SK-N-SH treated with all-trans-retinoic acid at 6 μM for 48 hours (cell line): Measurements from ENCODE around the gene KRTAP2-4.

ENCODE experiments used
- ATAC-seq: fragments of 200-7000 bp; cut with Tn5 transposase; 3 replicates; pipeline ENCODE4 v1.9.1; 2020; ENCODE audit warnings: mild to moderate bottlenecking, moderate library complexity
- ARNTL ChIP-seq: fragments of 450-650 bp; formaldehyde crosslinking; IDR thresholded peaks from 2 replicates; pipeline ENCODE4 v1.5.0; 2020; ENCODE audit warnings: low read depth, mild to moderate bottlenecking, moderate library complexity, borderline replicate concordance
- BACH2 ChIP-seq: fragments of 250-450 bp; sonication (Bioruptor Pico); IDR thresholded peaks from 2 replicates; pipeline ENCODE4 v1.9.0; 2021; ENCODE audit warnings: mild to moderate bottlenecking, borderline replicate concordance
- CREB5 ChIP-seq: fragments of 250-450 bp; sonication (Bioruptor Pico); IDR thresholded peaks from 2 replicates; pipeline ENCODE4 v1.5.1; 2020; ENCODE audit warnings: low read depth, mild to moderate bottlenecking, moderate library complexity
- CSDC2 ChIP-seq: fragments of 250-450 bp; sonication (Bioruptor Pico); IDR thresholded peaks from 2 replicates; pipeline ENCODE4 v1.5.0; 2020; ENCODE audit warnings: mild to moderate bottlenecking, moderate library complexity
- ESRRG ChIP-seq: fragments of 250-450 bp; sonication (Bioruptor Pico); IDR thresholded peaks from 2 replicates; pipeline ENCODE4 v1.6.1; 2021; ENCODE audit warnings: mild to moderate bottlenecking
- GLIS3 ChIP-seq: fragments of 250-450 bp; sonication (Bioruptor Pico); IDR thresholded peaks from 2 replicates; pipeline ENCODE4 v1.5.0; 2020; ENCODE audit warnings: mild to moderate bottlenecking, moderate library complexity
- ISL1 ChIP-seq: fragments of 250-450 bp; sonication (Bioruptor Pico); IDR thresholded peaks from 2 replicates; pipeline ENCODE4 v2.1.2; 2022; ENCODE audit warnings: mild to moderate bottlenecking, moderate library complexity
- PATZ1 ChIP-seq: fragments of 250-450 bp; sonication (Bioruptor Pico); IDR thresholded peaks from 2 replicates; pipeline ENCODE4 v1.8.0; 2020; ENCODE audit warnings: mild to moderate bottlenecking, moderate library complexity, borderline replicate concordance
- POU6F1 ChIP-seq: fragments of 250-450 bp; sonication (Bioruptor Pico); IDR thresholded peaks from 2 replicates; pipeline ENCODE4 v1.8.0; 2021; ENCODE audit warnings: low read depth, mild to moderate bottlenecking, moderate library complexity, borderline replicate concordance
- PPARA ChIP-seq: fragments of 250-450 bp; sonication (Bioruptor Pico); IDR thresholded peaks from 2 replicates; pipeline ENCODE4 v1.5.0; 2020; ENCODE audit warnings: mild to moderate bottlenecking, borderline replicate concordance
- RARB ChIP-seq: fragments of 250-450 bp; sonication (Bioruptor Pico); IDR thresholded peaks from 2 replicates; pipeline ENCODE4 v1.8.0; 2021; ENCODE audit warnings: mild to moderate bottlenecking, moderate library complexity
- TCF4 ChIP-seq: fragments of 250-450 bp; sonication (Bioruptor Pico); IDR thresholded peaks from 2 replicates; pipeline ENCODE4 v1.8.0; 2021; ENCODE audit warnings: mild to moderate bottlenecking, moderate library complexity, borderline replicate concordance
- TOX ChIP-seq: fragments of 250-450 bp; sonication (Bioruptor Pico); IDR thresholded peaks from 2 replicates; pipeline ENCODE4 v1.8.0; 2021; ENCODE audit warnings: mild to moderate bottlenecking, moderate library complexity, borderline replicate concordance
- TSHZ2 ChIP-seq: fragments of 250-450 bp; sonication (Bioruptor Pico); IDR thresholded peaks from 2 replicates; pipeline ENCODE4 v1.5.0; 2020; ENCODE audit warnings: mild to moderate bottlenecking, moderate library complexity
- ZC3H10 ChIP-seq: fragments of 250-450 bp; sonication (Bioruptor Pico); IDR thresholded peaks from 2 replicates; pipeline ENCODE4 v1.5.1; 2021; ENCODE audit warnings: mild to moderate bottlenecking, moderate library complexity
- ZFP3 ChIP-seq: fragments of 250-450 bp; sonication (Bioruptor Pico); IDR thresholded peaks from 2 replicates; pipeline ENCODE4 v1.5.0; 2020; ENCODE audit warnings: mild to moderate bottlenecking, moderate library complexity
- ZFP30 ChIP-seq: fragments of 450-650 bp; formaldehyde crosslinking; IDR thresholded peaks from 2 replicates; pipeline ENCODE4 v1.5.0; 2022; ENCODE audit warnings: mild to moderate bottlenecking, moderate library complexity
- ZNF70 ChIP-seq: fragments of 450-650 bp; formaldehyde crosslinking; IDR thresholded peaks from 2 replicates; pipeline ENCODE4 v1.5.0; 2020; ENCODE audit warnings: mild to moderate bottlenecking, moderate library complexity

KRTAP2-4 gene

GRCh38 chr17:41073676-41074075 lies 8.0 kb upstream of the KRTAP2-4 start:
- no peak for TF ChIP-seq ESRRG (CRISPR knock-in tag)
- no peak for TF ChIP-seq PATZ1 (CRISPR knock-in tag)
- TF ChIP-seq PPARA (CRISPR knock-in tag): no peak
- TF ChIP-seq RARB (CRISPR knock-in tag): no peak
- TF ChIP-seq POU6F1 (CRISPR knock-in tag): no peak
- TF ChIP-seq CSDC2 (CRISPR knock-in tag): no peak
- TF ChIP-seq ZNF70 (CRISPR knock-in tag): no peak
- no peak for TF ChIP-seq TSHZ2 (CRISPR knock-in tag)
- no peak for TF ChIP-seq ARNTL (CRISPR knock-in tag)
- no peak for TF ChIP-seq ZC3H10 (CRISPR knock-in tag)
- no peak for TF ChIP-seq ZFP30 (CRISPR knock-in tag)
- TF ChIP-seq GLIS3 (CRISPR knock-in tag): no peak
- no peak for TF ChIP-seq CREB5 (CRISPR knock-in tag)
- no peak for TF ChIP-seq ZFP3
- no peak for TF ChIP-seq TOX (CRISPR knock-in tag)
- no peak for TF ChIP-seq ISL1 (CRISPR knock-in tag)
- no peak for ATAC-seq

GRCh38 chr17:41071606-41072360 lies 6.1 kb upstream of the KRTAP2-4 start:
- no peak for TF ChIP-seq CSDC2 (CRISPR knock-in tag)
- no peak for TF ChIP-seq POU6F1 (CRISPR knock-in tag)
- TF ChIP-seq ZFP30 (CRISPR knock-in tag): no peak
- TF ChIP-seq PPARA (CRISPR knock-in tag): no peak
- TF ChIP-seq BACH2 (CRISPR knock-in tag): no peak
- TF ChIP-seq ZFP3: no peak
- ATAC-seq: no peak

- ATAC-seq: no peak
- no peak for TF ChIP-seq PATZ1 (CRISPR knock-in tag)
- no peak for TF ChIP-seq BACH2 (CRISPR knock-in tag)
- no peak for TF ChIP-seq CREB5 (CRISPR knock-in tag)
- TF ChIP-seq TCF4 (CRISPR knock-in tag): no peak
- TF ChIP-seq RARB (CRISPR knock-in tag): no peak
- TF ChIP-seq ZNF70 (CRISPR knock-in tag): no peak
- no peak for TF ChIP-seq GLIS3 (CRISPR knock-in tag)
- no peak for TF ChIP-seq PPARA (CRISPR knock-in tag)
- TF ChIP-seq TSHZ2 (CRISPR knock-in tag): no peak
- TF ChIP-seq ZFP30 (CRISPR knock-in tag): no peak
Measured at GRCh38 chr17:41069031-41069430, 3.4 kb upstream of the KRTAP2-4 start.
